Lower leg skin (tissue), 3 donors: ENCODE measurements around the gene DNAJB4.

Experiments
- POLR2A ChIP-seq, 2 donors: fragments of 450-650 bp; IDR thresholded peaks; one replicate each; pipeline ENCODE4 v1.6.1; 2016 to 2017; ENCODE audit warnings: antibody characterized with exemption in 2 of 2, mild to moderate bottlenecking in 1 of 2, moderate library complexity in 1 of 2
- TF ChIP-seq, protein P1 (sequence below), 3 donors: fragments of 450-650 bp; IDR thresholded peaks; one replicate each; pipeline ENCODE4 v1.5.1; 2016; ENCODE audit warnings: antibody characterized with exemption in 3 of 3, mild to moderate bottlenecking in 3 of 3, moderate library complexity in 2 of 3

DNA sequence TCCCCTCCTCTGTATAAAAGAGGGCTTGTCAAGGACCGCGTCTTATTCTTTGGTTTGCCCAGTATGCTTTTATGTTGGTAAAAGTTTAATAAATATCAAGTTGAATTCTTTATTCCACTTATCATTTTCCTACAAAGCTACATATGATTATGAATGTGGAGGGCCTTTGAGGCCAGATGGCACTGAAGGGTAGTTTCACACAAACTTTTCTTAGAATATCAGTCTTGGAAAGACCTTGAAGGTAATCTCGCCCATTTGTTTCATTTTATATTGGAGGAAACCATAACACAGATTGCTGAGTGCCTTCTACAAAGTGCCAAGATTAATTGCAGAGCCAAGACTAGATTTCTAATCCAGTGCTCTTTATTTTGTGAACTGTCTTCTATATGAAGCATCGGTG is 20.1 kb upstream of the DNAJB4 start:
- TF ChIP-seq, protein P1, sequence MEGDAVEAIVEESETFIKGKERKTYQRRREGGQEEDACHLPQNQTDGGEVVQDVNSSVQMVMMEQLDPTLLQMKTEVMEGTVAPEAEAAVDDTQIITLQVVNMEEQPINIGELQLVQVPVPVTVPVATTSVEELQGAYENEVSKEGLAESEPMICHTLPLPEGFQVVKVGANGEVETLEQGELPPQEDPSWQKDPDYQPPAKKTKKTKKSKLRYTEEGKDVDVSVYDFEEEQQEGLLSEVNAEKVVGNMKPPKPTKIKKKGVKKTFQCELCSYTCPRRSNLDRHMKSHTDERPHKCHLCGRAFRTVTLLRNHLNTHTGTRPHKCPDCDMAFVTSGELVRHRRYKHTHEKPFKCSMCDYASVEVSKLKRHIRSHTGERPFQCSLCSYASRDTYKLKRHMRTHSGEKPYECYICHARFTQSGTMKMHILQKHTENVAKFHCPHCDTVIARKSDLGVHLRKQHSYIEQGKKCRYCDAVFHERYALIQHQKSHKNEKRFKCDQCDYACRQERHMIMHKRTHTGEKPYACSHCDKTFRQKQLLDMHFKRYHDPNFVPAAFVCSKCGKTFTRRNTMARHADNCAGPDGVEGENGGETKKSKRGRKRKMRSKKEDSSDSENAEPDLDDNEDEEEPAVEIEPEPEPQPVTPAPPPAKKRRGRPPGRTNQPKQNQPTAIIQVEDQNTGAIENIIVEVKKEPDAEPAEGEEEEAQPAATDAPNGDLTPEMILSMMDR (IDR thresholded peaks at IDR 0.05): no peak
- TF ChIP-seq POLR2A (IDR thresholded peaks at IDR 0.05): no peak
